NCI-H2029 (cell line): ENCODE data around the gene WDR27.

Experiments used
- DNase-seq: peaks from one replicate; lab custom pipeline; 2025; lab: John Stamatoyannopoulos, UW

Gene WDR27

DNA sequence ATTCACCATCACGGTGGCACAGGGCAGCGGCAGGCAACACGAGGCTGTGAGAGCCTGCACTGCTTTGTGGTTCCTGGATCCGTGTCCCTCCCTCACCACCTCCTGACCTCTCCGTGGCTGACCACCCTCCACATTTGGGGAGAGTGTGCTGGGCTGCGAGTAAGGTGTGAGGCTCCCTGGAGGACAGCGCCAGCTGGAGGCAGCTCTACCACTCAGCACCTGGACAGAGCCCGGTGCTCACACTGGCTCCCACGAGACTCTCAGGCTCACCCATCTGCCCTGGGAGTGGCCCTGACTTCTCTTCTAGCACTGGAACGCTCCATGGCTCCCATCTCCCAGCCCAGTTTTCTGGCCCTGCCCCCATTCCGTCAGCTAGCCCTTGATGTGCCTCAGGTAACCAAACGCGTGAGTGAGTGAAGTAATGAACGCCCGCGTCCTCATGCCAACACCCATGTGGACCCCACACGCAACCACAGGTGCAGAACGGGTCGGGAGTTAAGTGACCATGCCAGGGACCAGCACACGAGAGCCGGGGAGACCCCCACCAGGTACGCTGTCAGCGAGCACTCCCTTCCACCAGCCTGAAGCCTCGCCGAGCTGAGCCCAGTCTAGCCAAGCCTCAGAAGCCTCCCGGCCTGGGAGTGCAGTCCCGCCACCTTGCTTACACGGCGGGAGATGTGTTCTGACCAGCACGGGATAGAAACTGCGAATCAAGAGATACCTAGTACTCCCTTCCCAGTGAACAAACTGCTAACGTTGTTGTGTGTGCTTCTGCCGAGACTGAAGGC, 137.2 kb downstream of the WDR27 start:
- no peak for DNase-seq

DNA sequence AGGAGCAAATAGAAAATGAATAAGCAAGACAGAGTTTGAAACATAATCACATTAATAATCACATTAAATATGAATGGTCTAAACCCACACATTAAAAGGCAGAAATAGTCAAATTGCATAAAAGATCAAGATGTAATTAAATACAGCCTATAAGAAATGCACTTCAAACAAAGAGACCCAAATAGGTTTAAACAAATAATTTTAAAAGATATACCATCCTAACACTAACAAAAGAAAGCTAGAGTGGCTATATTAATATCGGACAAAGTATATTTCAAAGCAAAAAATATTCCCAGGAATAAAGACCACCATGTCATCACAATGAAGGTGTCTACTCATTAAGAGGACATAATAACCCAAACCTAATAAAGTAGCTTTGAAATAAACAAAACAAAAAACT, 140.2 kb downstream of the WDR27 start:
- no peak for DNase-seq

DNA sequence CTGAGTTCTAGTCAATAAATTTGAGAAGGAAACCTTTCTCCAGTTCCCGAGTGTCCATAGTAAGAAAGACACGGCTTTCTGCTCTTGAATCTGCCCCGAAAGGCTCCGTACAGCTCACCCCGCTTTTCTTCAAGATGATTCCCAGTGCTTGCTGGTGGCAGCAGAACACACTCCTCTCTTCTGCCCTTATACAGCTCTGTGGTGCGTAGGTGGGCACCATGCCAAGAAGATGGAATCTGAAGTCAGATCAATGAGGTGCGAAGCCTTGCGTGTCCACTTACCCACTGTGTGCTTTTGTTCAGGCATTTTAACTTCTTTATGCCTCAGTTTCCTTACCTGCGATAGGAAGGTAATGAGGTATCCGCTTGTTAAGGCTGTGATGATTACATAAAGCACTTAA, 142.2 kb downstream of the WDR27 start:
- DNase-seq, result no peak

DNA sequence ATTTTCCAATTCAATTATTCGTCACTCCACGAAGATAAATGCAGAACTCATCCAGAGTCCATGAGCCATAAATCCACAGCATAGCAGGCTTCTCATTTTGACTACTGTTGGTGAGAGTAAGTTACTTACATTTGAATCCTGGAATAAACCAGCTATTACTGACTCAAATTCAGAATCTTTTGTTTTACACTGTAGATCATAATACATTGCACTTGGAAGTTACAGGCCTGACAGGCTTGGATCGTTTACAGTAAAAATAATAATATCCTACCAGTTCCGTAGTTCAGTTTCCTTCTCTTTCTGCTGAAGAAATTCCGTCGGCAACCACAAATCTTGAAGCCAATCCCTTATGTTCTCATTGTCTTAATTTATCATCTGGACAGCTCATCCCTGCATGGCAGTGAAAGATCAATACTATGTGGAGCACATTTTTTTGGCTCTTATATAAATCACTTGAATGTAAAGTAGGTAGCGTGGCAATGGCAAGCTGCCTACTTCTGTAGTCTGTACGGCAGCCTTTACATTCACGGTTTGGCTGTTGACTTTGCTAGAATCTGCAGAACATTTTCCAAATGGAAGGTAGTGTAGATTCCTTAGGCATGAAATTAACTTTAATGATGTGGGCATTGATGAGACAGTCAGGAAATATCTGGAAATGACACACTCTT, 142.9 kb downstream of the WDR27 start:
- DNase-seq, result no peak

DNA sequence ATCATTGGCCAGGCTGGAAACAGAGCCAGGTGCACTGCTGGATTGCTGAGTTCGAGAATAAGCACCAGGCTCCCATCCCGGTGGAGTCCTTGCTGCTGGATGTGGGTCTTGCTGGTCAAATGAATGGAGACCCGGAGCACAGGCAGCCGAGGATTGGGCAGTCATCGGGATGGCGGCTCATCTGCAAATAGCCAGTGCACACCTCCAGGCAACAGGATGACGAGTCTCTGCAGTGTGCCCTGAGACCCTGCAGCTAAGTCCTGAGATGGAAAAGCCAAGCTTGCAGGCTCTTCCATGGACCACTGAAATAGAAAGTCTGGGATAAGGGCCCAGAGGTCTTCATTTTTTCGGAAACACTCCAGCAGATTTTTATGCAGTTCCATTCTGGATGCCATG, 143.5 kb downstream of the WDR27 start:
- DNase-seq, result no peak

DNA sequence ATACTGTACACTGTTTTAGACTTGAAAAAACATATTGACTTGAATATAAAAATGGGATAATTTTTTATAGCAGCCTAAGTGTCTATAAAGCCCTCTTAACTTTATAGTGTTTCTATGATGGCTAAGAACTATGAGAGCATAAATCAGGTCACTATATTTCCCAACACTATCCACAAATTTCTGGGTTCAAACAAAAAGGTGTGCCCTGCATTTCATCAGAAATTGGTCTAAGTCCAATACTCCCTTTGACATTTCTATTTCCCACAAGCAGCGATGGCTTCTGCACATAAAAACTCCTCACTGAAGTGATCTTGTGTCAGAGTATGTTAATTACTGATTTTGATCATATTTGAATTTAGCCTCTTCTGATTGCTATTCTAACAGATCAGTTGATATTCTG, 143.9 kb downstream of the WDR27 start:
- DNase-seq, result no peak

DNA sequence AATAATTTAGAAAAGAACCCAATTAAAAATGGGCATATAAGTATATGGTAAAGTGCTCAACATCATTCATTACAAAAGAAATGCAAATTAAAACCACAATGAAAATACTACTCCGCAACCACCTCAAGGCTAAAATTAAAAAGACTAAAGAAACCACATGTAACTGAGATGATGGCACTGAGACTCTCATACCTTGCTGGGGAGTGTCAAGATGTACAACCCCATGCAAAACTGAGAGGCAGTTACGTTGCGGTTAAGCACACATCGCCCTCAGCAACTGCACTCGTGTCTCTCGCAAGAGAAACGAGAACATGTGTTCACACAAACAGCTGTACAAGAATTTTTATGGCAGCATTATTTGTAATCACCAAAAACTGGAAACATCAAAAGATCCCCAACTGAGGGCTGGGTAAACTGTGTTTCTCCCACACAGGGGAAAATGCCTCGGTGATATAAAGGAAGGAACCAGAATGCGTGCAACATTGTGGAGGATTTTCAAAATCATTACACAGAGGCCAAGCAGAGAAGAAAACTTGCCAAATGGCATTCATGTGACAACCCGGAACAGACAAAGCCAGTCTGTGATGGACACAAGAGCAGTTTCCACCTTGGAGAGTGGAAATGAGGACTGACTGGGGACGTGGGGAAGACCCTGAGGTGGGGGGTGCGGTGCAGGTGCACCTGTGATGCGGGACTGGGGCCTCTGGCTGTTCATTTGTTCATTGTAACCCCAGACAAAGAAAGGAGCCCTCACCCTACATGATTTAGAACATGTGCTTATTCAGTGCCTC, 144.9 kb downstream of the WDR27 start:
- no peak for DNase-seq

DNA sequence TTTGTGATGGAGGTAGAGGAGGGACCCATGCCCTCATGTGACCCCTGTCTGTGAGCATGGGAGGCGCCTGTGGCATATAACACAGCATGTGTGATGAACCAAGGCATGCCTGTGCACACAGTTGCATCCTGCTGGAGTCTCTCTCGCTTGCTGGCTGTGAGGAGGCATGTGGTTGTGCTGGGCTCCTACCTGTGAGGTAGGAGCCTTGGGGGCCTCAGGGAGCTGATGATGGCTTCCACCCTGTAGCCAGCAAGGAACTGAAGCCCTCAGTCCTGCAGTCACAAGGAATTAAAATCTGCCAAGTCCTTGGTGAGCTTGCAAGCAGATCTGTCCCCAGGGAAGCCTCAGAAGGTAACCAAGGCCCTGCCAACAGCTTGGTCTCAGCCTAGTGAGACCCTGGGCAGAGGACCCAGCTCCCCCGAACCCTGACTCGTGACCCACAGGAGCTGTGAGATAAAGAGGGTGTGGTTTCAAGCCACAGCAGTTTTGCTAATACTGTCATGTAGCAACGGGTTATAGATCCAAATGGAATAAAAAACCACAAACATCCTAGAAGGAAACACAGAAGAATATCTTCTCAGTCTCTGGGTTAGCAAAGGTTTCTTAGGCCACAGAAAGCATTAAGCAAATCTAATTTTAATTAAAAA, 145.7 kb downstream of the WDR27 start:
- DNase-seq, result no peak

DNA sequence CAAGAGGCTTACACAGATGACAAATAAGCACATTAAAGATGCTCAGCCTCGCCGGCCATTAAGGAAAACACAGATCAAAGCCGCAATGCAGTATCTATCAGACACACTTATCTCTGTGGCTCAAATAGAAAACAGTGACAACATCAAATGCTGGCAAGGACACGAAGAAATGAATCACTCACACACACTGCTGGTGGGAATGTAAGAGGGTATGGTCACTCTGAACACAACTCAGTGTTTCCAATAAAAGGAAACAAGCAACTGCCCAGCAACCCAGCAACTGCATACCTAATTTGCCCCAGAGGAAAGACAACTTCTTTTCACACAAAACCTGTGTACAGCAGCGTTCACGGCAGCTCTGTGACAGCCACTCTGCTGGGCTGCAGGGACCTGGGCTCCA, 155.8 kb downstream of the WDR27 start:
- DNase-seq, result no peak

DNA sequence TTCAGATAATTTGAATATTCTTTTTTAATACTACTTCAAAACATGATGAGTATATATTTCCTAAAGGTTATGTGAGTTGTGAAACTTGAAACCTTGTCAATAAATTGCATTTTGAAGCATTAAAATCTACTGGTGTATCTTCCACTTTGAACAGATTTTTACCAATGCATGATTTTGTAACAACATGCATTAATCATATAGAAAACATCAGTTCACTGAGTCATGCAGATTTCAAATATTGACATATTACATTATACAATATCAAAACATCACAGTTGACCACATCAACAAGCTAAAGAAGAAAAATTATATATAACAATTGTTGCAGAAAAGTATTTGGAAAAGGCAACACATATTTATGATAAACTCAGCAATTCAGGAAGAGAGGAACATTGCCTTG, 158.1 kb downstream of the WDR27 start:
- no peak for DNase-seq

DNA sequence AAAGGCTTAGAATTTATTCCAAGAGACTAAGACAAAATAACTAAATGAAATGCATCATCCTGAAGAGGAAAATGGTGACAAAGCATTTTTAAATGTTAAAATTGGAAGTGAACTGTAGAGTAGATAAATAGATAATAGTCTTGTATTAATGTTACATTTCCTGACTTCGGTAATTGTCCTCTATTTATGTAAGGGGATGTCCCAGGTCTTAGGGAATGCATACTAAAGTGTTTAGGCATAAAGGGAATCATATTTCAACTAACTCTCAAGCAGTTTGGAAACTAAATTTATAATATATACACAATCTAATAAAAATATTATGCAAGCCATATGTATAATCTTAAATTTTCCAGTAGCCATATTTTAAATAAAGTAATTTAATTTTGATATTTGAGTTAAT, 159.3 kb downstream of the WDR27 start:
- no peak for DNase-seq

DNA sequence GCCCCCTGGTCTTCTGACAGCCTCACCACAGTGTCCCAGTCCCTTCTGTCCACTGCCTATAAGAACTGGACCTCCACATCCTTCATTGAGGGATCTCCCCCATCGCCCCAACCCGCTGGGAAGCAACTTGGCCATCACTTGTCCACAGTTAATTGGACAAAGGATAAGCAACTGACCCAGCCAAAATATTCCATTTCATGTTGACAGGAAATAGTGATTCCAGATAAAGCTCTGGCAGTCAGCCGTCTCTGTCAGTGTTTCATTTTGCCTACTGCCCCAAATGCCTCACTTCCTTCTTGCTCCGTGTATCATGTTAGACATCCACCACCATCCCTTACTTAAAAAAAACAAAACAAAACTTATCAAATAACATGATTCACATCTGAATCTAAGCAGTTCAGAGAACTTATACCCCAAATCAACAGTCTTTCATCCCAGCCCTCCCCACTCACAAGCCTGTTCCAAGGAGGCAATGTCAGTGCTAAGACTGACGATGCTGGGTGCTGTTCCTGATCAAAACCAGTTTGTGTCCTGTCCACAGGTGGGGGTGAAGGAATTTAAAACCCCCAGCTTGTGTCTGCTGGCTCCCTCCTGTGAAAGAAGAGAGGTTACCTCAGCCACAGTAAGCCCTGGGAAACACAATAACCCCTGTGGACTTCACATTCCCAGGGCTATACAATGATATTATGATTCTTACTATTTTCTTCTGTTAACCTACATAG, 162.5 kb downstream of the WDR27 start:
- no peak for DNase-seq

DNA sequence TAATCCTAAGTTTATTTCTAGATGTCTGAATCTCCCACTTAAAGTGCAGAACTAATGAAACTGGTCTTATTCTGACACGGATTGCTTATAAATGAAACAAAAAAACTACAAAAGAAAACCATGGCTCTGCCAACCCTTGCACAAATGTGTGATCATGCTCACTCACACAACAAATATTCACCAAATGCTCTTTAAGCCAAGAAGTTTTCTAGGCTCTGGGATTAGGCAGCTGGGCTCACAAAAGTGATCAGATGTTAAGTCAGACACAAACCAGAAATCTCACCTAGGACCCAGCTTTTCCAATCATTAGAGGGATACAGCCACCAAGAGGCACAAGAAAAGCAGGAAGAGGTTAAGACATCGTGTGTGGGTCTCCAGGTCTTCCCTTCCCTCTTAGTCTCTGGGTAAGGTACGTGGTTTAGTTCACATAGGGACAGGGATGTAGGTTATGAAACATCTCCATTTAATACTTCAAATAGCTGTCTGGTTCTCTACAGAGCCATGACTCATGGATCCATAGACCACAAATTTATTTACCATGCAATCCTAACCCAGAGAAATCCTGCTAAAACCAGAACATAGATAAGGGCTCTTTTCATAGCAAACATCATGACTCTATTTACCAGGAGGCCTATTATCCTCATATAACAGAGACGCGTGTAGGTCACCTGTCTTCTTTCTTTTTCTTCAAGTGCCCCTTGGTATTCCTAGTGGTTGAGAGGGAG, 165.2 kb downstream of the WDR27 start:
- DNase-seq, result peak; percentile 88

DNA sequence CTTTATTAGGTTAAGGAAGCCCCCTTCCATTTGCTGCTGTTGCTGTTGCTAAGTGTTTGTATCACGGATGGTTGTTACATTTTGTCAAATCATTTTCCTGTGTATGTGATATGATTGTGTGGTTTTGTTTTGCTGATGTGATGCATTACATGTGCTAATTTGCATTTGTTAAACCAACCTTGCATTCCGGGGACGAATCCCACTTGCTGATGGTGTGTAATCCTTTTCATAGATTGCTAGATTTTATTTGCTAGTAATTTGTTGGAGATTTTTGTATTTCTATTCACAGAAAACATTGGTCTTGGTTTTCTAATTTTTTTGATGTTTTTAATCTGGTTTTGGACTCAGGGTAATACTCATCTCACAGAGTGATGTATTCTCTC, 167.8 kb downstream of the WDR27 start:
- no peak for DNase-seq

DNA sequence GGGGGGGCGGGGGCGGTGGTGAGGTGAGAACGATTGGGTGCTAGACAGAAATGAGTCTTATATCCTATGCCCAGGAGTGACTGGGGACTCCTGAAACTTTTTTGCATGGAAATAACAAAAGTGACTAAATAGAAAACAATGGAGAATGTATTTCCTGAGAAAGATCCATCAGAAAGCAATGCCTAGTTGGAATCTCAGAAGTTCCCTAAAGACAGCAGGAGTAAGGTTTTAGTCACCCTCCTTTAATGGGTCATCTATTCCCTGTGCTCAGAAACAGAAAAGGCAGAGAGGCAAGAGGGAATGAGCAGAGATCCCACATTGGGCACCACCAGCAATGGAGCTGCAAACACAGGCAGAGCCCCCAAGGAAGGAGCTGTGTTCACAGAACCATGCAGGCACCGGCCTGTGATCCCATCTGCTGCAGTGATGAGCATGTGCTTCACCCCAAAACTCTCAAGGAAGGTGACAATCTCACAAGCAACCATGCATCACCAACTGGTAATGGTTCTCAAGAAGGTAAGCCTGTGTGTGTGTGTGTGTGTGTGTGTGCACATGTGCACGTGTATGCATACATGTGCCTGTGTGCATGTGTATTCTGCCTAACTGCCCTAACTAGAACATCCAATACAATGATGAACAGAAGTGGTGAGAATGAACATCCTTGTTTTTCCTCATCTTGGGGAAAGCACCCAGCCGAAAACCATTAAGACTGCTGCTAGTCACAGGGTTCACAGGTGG, 168.4 kb downstream of the WDR27 start:
- DNase-seq, result no peak

DNA sequence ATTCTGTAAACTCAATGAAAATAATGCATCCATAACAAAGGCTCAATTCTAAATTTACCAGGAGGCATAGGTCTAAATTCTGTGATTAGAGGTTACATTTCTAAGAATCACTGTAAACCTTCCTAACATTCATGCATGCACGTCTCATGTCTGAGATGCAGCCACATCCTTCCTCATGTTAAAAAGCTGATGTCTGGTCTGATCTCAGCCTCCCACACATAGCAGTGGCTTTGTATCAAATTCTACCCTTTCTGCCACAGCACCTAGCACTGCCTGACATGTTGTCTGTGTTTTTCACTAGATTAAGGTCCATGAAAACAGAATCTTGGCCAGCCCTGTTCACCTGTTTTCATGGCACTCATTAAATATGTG, 171.1 kb downstream of the WDR27 start:
- DNase-seq, result no peak

DNA sequence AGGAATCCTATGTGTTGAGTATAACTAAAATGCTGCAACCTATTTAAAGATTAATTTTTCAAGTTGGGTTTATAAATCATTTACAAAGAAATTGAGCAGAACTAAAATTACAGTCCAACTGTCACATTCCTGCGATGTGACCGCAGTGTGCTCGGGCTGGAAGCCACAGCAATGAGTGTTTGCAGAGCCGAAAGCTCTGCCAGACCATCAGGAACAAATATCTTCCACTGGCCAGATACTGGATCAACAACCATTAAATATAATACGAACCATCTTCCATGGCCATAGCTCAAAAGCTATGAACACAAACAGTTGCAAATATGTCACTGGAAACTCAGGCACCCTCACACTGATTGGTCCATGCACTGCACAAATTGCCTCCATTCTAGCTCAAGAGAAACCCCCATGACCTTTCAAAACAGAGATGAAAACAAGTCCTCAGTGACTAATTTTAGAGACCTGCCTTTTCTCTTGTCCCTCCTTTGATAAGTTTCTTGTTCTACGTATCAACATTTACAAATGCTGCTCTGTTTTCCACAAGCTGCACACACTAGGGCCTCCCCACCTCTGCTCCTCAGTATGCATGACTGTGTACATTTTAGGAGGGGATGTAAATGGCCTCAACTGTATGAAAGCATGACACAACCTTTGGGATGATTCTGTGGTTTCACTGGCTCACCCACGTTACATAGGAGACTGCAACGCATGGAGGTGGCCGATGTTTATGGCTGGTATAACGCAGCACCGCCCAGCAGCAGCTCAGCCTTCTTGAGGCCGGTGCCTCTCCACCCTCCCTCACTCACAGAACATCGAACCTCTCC, 171.7 kb downstream of the WDR27 start:
- peak; percentile 85 for DNase-seq

DNA sequence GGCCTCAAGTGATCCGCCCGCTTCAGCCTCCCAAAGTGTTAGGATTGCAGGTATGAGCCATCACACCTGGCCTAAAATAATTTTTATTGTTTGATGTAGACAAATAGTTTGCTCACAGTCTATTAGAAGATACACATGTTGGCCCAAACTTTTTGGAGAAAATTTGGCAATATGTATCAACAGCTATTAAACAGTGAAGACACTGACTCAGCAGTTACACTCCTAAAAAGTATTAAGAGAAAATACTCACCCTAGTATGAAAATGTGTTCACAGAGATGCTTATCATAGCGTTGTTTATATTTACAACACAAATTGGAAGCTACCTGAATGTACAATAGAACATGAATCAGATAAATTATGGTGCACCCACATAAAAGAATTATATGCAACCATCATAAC, 173.1 kb downstream of the WDR27 start:
- DNase-seq, result no peak

DNA sequence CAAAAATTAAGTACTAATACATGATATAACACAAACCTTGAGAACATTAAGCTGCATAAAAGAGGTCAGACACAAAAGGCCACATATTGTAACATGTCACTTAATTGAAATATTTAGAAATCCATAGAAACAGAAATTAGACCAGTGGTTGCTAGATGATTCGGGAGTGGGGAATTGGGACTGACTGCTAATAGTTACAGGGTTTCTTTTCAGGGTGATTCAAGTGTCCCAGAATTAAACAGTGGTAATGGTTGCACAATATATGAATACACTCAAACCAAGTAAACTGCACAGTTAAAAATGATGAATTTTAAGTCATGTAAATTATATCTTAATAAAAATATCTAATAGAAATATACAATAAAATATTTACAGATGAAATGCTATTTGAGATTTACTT, 174.5 kb downstream of the WDR27 start:
- DNase-seq, result no peak

DNA sequence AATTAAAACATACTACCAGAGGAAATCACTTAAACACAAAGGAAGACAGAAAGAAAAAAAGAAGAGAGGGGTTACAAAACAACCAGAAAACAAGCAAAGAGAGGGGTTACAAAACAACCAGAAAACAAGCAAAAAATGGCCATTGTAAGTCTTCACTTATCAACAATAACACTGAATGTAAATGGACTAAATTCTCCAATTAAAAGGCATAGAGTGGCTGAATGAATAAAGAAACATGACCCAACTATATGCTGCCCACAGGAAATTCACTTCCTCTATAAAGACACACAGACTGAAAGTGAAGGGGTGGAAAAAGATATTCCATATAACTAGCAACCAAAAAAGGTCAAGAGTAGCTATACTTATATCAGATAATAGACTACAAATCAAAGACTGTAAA, 180.0 kb downstream of the WDR27 start:
- DNase-seq, result no peak
